Measurements from ENCODE around the gene SLCO2B1. TPM values are rescaled to one million over a fixed set of nuclear protein-coding genes. Genes with fewer than 3 reads are reported as not detected.

SLCO2B1 gene
- total RNA-seq, 1 donor from 2014 or later = 9.4 TPM

Other genes starting within 250 kb of the SLCO2B1 start
- 4.2 TPM for gene XRRA1, start 202.0 kb upstream of the SLCO2B1 start, total RNA-seq
- 28.7 TPM for gene SPCS2, start 201.8 kb upstream of the SLCO2B1 start, total RNA-seq
- 19.8 TPM for gene NEU3, start 162.2 kb upstream of the SLCO2B1 start, total RNA-seq
- not detected for gene OR2AT4, start 54.2 kb upstream of the SLCO2B1 start, total RNA-seq
- not detected for gene TPBGL, start 89.7 kb downstream of the SLCO2B1 start, total RNA-seq
- gene ARRB1, start 200.6 kb downstream of the SLCO2B1 start, total RNA-seq = 30.3 TPM
- gene RPS3, start 248.4 kb downstream of the SLCO2B1 start, total RNA-seq = 2,115 TPM